Testis (tissue), 2 donors: ENCODE results near the gene GUCY2D.

Experiments
- POLR2A ChIP-seq: fragments of 450-650 bp; IDR thresholded peaks from one replicate; pipeline ENCODE4 v1.6.1; 2017; ENCODE audit warnings: antibody characterized with exemption, mild to moderate bottlenecking, moderate library complexity
- TF ChIP-seq, protein P1 (sequence below), 3 experiments: fragments of 450-650 bp in 2 of 3; fragments of 200-600 bp in 1 of 3; sonication (generic) in 1 of 3; IDR thresholded peaks; one replicate each; pipeline ENCODE4 v1.5.1; 2016 to 2019; ENCODE audit warnings: antibody characterized with exemption in 3 of 3, mild to moderate bottlenecking in 2 of 3, moderate library complexity in 1 of 3

DNA sequence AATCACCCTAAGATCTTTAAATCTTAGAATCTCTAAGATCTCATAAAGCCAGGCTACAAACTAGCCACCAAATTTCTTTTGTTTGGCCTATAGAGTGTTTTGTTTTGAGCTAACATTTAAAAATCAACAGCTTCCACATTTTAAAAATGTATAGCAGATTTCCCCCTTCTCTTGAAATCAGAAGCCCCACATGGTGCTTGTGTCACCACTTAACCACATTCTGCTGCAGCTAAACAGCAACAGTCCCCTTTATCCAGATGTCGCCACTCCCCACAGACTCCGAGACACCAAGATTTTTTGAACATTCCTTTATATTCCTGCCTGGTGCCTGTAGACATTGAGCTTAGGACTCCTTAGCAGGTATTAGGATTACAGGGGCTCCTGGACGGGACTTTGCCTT lies 16.0 kb downstream of the GUCY2D start:
- TF ChIP-seq, protein P1, sequence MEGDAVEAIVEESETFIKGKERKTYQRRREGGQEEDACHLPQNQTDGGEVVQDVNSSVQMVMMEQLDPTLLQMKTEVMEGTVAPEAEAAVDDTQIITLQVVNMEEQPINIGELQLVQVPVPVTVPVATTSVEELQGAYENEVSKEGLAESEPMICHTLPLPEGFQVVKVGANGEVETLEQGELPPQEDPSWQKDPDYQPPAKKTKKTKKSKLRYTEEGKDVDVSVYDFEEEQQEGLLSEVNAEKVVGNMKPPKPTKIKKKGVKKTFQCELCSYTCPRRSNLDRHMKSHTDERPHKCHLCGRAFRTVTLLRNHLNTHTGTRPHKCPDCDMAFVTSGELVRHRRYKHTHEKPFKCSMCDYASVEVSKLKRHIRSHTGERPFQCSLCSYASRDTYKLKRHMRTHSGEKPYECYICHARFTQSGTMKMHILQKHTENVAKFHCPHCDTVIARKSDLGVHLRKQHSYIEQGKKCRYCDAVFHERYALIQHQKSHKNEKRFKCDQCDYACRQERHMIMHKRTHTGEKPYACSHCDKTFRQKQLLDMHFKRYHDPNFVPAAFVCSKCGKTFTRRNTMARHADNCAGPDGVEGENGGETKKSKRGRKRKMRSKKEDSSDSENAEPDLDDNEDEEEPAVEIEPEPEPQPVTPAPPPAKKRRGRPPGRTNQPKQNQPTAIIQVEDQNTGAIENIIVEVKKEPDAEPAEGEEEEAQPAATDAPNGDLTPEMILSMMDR (IDR thresholded peaks at IDR 0.05): no peak
- no peak for TF ChIP-seq POLR2A
